NOMO-1 treated with DMSO at 0.1 percent for 48 hours (cell line): ENCODE data around the gene FOXR1.

Experiments
- DNase-seq: peaks from one replicate; lab custom pipeline; 2025; ENCODE audit not compliant: unreplicated experiment; lab: John Stamatoyannopoulos, UW

Gene FOXR1

GRCh38 chr11:119025541-119025940 lies 54.0 kb downstream of the FOXR1 start:
- no peak for DNase-seq

DNA sequence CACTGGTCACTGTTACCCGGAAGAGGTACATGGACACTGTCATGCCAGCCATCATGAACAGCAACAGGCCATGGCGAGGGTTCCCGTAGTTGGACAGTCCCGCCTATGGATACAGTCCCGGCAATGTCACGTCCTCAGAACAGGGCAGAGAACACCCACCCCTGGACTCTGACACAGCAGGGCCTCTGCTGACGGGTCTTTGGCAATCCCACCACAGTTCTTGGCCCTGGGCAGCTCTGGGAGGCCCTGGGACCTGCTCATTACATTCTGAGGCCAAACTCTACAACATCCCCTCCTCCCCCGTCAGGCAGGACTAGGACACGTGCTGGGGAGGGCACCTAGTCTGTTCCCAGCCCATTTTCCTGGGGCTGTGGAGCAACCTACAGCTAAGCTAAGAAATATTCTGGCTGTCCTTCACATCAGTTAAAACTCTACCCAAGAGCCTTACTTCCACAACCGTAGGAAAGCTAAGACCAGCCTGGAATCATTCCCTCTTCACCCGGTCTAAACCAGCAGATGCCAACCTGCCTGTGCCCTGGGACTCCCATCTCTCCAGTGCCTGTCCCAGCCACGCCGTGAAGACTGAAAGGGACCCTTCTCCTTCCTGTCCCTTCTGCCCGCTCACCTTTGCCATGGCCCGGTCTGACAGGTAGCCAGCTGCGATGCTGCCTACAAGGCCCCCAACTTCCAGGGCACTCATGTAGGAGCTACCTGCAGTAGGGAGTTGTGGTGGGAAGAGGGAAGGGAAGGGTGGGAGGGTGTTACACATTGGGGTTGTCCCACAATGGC lies 54.6 kb downstream of the FOXR1 start:
- no peak for DNase-seq

DNA sequence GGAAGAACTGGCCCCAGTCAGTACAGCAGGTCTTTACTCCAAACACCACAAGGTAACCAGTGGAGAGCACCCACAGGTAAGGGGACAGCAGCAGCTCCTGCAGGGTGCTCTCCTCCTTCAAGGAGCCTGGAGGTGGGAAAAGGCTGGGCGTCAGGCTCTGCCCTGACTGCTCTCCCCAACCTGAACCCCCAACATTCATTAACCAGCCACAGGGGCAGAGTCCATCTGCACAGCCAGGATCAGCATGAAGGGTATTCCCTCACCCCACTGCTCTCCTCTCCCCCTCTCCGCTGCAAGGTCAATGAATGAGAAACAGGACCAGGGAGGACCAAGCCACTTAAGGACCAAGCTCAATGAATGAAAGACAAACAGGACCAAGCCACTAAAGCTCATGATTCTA lies 55.4 kb downstream of the FOXR1 start:
- no peak for DNase-seq

DNA sequence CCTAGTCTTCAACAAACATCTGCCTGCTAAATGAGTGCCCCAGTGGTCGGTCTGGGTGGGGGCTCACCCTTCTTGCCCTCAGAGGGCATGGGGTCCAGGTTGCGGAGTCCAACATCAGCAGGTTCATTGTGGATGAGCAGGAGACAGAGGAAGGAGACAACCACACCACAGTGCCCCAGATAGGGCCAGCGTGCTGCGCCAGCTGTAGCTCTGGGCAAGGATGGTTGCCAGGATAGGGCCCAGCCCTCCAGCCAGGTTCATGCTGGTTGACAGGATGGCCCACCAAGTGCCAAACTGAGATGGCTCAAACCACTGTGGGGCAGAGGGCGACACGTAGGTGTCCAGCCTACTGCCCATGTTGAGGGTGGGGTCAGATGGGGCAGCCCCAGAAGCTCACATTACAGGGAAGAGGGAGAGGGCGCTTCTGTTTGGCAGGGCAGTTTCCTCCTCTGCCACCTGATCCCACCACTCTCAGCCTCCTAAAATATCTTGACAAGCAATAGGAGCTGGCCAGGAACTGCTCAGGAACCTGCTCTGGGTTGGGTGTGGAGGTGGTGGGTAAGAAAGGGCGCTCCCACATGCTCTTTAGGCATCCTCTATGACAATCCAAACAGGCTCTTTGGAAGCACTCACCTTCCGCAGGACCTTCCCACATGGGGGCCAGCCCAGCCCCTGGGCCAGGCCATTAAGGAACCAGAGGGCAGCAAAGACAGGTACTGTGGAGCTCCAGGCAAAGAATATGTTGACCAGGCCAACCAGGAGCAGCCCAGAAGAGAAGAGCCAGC lies 56.2 kb downstream of the FOXR1 start:
- no peak for DNase-seq

GRCh38 chr11:119028346-119029068 lies 56.9 kb downstream of the FOXR1 start:
- no peak for DNase-seq

DNA sequence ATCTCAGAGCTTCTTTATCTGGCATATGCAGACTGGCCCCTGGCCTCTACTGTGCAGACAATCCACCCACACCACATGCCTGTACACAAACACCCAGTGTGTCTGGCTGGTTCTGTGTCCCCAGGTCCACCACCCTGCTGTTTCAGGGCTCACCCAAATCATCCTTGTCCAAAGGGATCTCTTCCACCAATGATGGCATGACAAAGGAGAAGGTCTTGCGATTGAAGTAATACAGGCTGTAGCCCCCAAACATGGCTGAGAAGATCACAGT lies 57.4 kb downstream of the FOXR1 start:
- DNase-seq, result no peak

- no peak for DNase-seq
Observed at GRCh38 chr11:119029340-119030028, 57.9 kb downstream of the FOXR1 start.

- DNase-seq, result no peak
Observed at GRCh38 chr11:119030029-119030328, 58.4 kb downstream of the FOXR1 start.

DNA sequence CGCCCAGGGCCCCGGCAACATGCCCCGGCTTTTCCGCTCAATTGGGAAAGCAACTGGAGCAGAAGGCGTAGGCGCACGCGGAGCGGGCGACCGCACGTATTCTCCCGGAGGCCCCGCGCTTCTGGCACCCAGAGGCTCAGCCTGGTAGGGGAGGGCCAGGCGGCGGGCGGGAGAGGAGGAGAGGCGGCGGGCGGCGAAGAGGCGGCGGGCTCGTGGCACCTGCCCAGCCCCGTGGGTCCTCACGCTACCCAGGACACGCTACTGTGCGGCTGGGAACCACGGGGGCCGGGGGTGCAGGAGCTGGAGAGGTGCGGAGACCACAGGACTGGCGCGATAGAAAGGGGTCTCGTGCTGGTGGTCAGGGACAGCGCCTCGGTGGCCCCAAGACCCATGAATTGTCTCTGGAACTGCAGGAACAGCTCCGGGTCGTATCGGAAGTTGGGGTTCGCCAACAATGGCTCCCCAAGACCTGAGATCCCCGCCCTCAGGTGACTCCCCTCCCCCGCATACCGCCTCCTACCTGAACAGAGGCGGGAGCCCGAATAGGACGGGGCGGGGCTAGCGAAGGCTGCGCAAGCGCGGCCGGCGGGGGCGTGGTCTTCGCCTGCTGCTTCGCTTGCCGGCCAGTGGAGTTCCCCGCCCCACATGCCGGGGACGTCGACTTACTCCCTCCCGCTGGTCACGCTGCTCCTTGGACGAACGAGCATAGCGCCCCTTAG lies 58.9 kb downstream of the FOXR1 start, which contains the start of gene SLC37A4:
TSS of gene SLC37A4 (minus strand) at position 549 of the 719 bp plus-strand sequence.
- DNase-seq, result peak; percentile 96
